Left ventricle myocardium inferior (tissue), 1 donor: ENCODE results near the gene SIX3. TPM values are rescaled to one million over a fixed set of nuclear protein-coding genes. Genes with fewer than 3 reads are reported as not detected.

Source experiments
- DNase-seq: peaks from one replicate; pipeline ENCODE4 v3.0.0-alpha.2; 2020
- H3K27ac ChIP-seq: fragments of 200-600 bp; replicated peaks from 2 replicates; pipeline ENCODE4 v1.8.0; 2021
- H3K27me3 ChIP-seq: fragments of 200-600 bp; 2 replicates; pipeline ENCODE4 v1.8.0; 2021; ENCODE audit warnings: low read depth
- H3K36me3 ChIP-seq: fragments of 200-600 bp; 2 replicates; pipeline ENCODE4 v1.8.0; 2021
- H3K4me1 ChIP-seq: fragments of 200-600 bp; 2 replicates; pipeline ENCODE4 v1.8.0; 2021
- H3K4me3 ChIP-seq: fragments of 200-600 bp; 2 replicates; pipeline ENCODE4 v1.8.0; 2021; ENCODE audit warnings: mild to moderate bottlenecking, moderate library complexity
- H3K9me3 ChIP-seq: fragments of 200-600 bp; replicated peaks from 2 replicates; pipeline ENCODE4 v1.8.0; 2021
- CTCF ChIP-seq: fragments of 200-600 bp; IDR thresholded peaks from 2 replicates; pipeline ENCODE4 v1.8.0; 2021; ENCODE audit warnings: antibody characterized with exemption, mild to moderate bottlenecking, borderline replicate concordance
- intact Hi-C: fragments of 100-400 bp; cut with micrococcal nuclease; formaldehyde crosslinking; loops from one replicate; pipeline ENCODE4 v1.11.0; 2022
- total RNA-seq: library from RNA; stranded (reverse); fragmentation: NEBNext Ultra II Directional; extraction: Animal tissue kit (Norgen Biotek cat#: 25700); gene quantifications from one replicate; pipeline ENCODE4 v1.2.1, GENCODE V29; 2021
- donor health status: DM: no; HTN: yes; CAD: no; lungs with severe emphysema.

Gene SIX3
- total RNA-seq, 1 donor from 2014 or later: not detected

- peaks cover 56% of the 10 kb centered on the region for H3K4me1 ChIP-seq
- no peak for DNase-seq
- intact Hi-C loops: no loop called here
- H3K9me3 ChIP-seq: no peaks in the 10 kb centered on the region
- H3K27me3 ChIP-seq: peaks cover 100% of the 10 kb centered on the region
- no peak for TF ChIP-seq CTCF
- H3K27ac ChIP-seq: no peak overlapping the region
- H3K4me3 ChIP-seq: peak overlapping the region; percentile 45
- no peaks in the 10 kb centered on the region for H3K36me3 ChIP-seq
Observed at GRCh38 chr2:44935729-44936098, 5.8 kb upstream of the SIX3 start.

- Histone ChIP-seq H3K4me1 (peaks cover 62% of the 10 kb centered on the region), H3K9me3 (no peaks in the 10 kb centered on the region), H3K27ac (no peak overlapping the region), H3K27me3 (peaks cover 100% of the 10 kb centered on the region), H3K4me3 (no peak overlapping the region), H3K36me3 (no peaks in the 10 kb centered on the region)
- intact Hi-C loops: no loop called here
- no peak for DNase-seq
- TF ChIP-seq CTCF: no peak
Observed at GRCh38 chr2:44936275-44936674, 5.2 kb upstream of the SIX3 start.

GRCh38 chr2:44936715-44937687 lies 4.5 kb upstream of the SIX3 start:
- no peak for TF ChIP-seq CTCF
- DNase-seq: no peak
- peaks cover 100% of the 10 kb centered on the region for H3K27me3 ChIP-seq
- H3K36me3 ChIP-seq: no peaks in the 10 kb centered on the region
- H3K4me1 ChIP-seq: peaks cover 67% of the 10 kb centered on the region
- peak overlapping the region; percentile 56 for H3K4me3 ChIP-seq
- no peaks in the 10 kb centered on the region for H3K9me3 ChIP-seq
- no peak overlapping the region for H3K27ac ChIP-seq
- intact Hi-C loops: no loop called here

- H3K9me3 ChIP-seq: no peaks in the 10 kb centered on the region
- peaks cover 100% of the 10 kb centered on the region for H3K27me3 ChIP-seq
- H3K4me3 ChIP-seq: peak overlapping the region; percentile 56
- H3K27ac ChIP-seq: no peak overlapping the region
- no peak for TF ChIP-seq CTCF
- peaks cover 73% of the 10 kb centered on the region for H3K4me1 ChIP-seq
- DNase-seq: no peak
- intact Hi-C loops: no loop called here
- no peaks in the 10 kb centered on the region for H3K36me3 ChIP-seq
Observed at GRCh38 chr2:44937688-44938240, 3.7 kb upstream of the SIX3 start.

GRCh38 chr2:44938287-44939105 lies 3.0 kb upstream of the SIX3 start:
- no peak for TF ChIP-seq CTCF
- intact Hi-C loops: no loop called here
- peaks cover 73% of the 10 kb centered on the region for H3K4me1 ChIP-seq
- H3K36me3 ChIP-seq: no peaks in the 10 kb centered on the region
- H3K4me3 ChIP-seq: peak overlapping the region; percentile 56
- DNase-seq: no peak
- H3K27me3 ChIP-seq: peaks cover 100% of the 10 kb centered on the region
- no peaks in the 10 kb centered on the region for H3K9me3 ChIP-seq
- no peak overlapping the region for H3K27ac ChIP-seq
